Large intestine (tissue), 3 donors: Measurements from ENCODE around the gene EYS. TPM values are rescaled to one million over a fixed set of nuclear protein-coding genes. Genes with fewer than 3 reads are reported as not detected.

ENCODE experiments used
- DNase-seq, 2 donors: peaks; one replicate each; pipeline versions ENCODE4 v3.0.0 to v3.0.0-alpha.2; 2013
- H3K27ac ChIP-seq: one replicate; pipeline ENCODE4 v1.5.1; 2013; ENCODE audit warnings: low read length
- H3K27me3 ChIP-seq: 2 replicates; pipeline ENCODE4 v1.6.1; 2013; ENCODE audit warnings: low read length; ENCODE audit not compliant: control insufficient read depth, insufficient read depth
- H3K36me3 ChIP-seq: 2 replicates; pipeline ENCODE4 v1.6.1; 2013; ENCODE audit warnings: low read length; ENCODE audit not compliant: control insufficient read depth, insufficient read depth
- H3K4me1 ChIP-seq: one replicate; pipeline ENCODE4 v1.6.1; 2013; ENCODE audit warnings: low read length; ENCODE audit not compliant: control insufficient read depth, insufficient read depth
- H3K4me3 ChIP-seq: one replicate; pipeline ENCODE4 v1.5.1; 2013; ENCODE audit warnings: low read length
- H3K9me3 ChIP-seq: one replicate; pipeline ENCODE4 v1.6.1; 2013; ENCODE audit warnings: mild to moderate bottlenecking, low read depth, low read length, moderate library complexity; ENCODE audit not compliant: control insufficient read depth
- WGBS: methylation state at CpG from one replicate; pipeline ENCODE4 v1.1.5; 2013; ENCODE audit warnings: low lambda C conversion rate; ENCODE audit not compliant: insufficient coverage; 5-methylcytosine and 5-hydroxymethylcytosine counted together
- polyA plus RNA-seq: library from polyadenylated mRNA; unstranded; fragments of 120-200 nt; gene quantifications from one replicate; pipeline ENCODE4 v1.2.1, GENCODE V29; 2013

EYS gene
- polyA plus RNA-seq, 1 donor, result 0.76 TPM

GRCh38 chr6:64012351-64013001 lies 1694.5 kb downstream of the EYS start:
- Histone ChIP-seq H3K4me3 (no peak overlapping the region), H3K27me3 (no peaks in the 10 kb centered on the region), H3K27ac (no peak overlapping the region), H3K4me1 (no peaks in the 10 kb centered on the region), H3K9me3 (no peaks in the 10 kb centered on the region), H3K36me3 (no peaks in the 10 kb centered on the region)
- WGBS, result no CpG with 5 or more reads among the region's 4 CpGs
- peak; percentile 42 to 48 for DNase-seq

DNA sequence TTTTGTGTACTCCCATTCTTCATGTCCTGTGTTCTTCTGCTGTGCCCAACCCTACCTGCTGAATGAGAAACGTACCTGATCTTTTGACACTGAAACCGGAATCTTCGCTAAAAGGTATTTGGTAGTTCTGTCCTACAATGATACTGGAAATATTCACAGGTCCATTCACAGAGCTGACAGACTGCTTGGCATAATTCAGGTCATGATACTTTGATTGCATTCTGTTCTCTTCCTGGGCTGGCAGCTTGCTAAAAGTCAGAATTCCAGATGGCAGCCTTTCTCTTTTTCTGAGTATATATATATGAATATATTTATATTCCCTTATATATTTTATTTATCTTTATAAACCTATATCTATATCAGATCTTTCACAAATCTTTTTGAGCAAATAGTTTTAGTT lies 1696.4 kb downstream of the EYS start:
- no peaks in the 10 kb centered on the region for H3K9me3 ChIP-seq
- WGBS, result no CpG with 5 or more reads among the region's 3 CpGs
- H3K4me3 ChIP-seq, result no peak overlapping the region
- H3K27me3 ChIP-seq, result no peaks in the 10 kb centered on the region
- H3K36me3 ChIP-seq, result no peaks in the 10 kb centered on the region
- H3K27ac ChIP-seq, result no peak overlapping the region
- no peaks in the 10 kb centered on the region for H3K4me1 ChIP-seq
- DNase-seq, result no peak

GRCh38 chr6:64010010-64010409 lies 1697.0 kb downstream of the EYS start:
- Histone ChIP-seq H3K27ac (no peak overlapping the region), H3K9me3 (no peaks in the 10 kb centered on the region), H3K4me1 (no peaks in the 10 kb centered on the region), H3K4me3 (no peak overlapping the region), H3K27me3 (no peaks in the 10 kb centered on the region), H3K36me3 (no peaks in the 10 kb centered on the region)
- DNase-seq, result no peak
- WGBS, result no CpG with 5 or more reads among the region's 8 CpGs

GRCh38 chr6:64006246-64006645 lies 1700.8 kb downstream of the EYS start:
- no peak overlapping the region for H3K4me3 ChIP-seq
- no peaks in the 10 kb centered on the region for H3K36me3 ChIP-seq
- H3K27me3 ChIP-seq, result no peaks in the 10 kb centered on the region
- no peak overlapping the region for H3K27ac ChIP-seq
- DNase-seq, result no peak
- no peaks in the 10 kb centered on the region for H3K4me1 ChIP-seq
- no peaks in the 10 kb centered on the region for H3K9me3 ChIP-seq

DNA sequence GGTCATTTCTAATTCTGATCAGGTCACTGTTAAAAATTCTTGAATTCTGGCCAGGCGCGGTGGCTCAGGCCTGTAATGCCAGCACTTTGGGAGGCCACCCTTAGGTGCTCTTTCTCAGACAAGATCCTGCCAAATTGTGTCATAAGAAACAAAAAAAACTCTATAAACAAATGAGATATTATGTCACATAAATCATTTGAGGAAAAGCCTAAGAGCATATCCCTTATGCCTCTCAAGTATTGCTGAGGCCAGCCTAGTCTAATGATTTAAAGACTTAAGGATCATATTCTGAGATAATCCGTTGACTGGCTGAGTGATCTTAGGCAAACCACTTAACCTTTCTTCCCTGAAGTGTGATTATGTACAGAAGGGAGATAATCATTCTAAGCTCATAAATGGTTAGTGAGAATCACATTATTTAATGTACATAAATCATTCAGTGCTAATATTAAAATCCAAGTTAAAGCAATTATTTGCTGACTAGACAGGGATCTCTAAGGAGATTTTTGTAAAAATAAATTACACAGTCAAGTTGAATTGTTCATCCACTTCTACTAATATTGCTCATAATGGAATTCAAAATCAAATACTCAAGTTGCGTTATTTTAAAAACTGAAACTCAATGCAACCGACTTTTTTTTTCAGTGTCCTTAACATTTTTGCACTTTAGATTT lies 1706.1 kb downstream of the EYS start:
- no peaks in the 10 kb centered on the region for H3K9me3 ChIP-seq
- no peaks in the 10 kb centered on the region for H3K36me3 ChIP-seq
- H3K4me3 ChIP-seq, result no peak overlapping the region
- no peaks in the 10 kb centered on the region for H3K4me1 ChIP-seq
- no peak overlapping the region for H3K27ac ChIP-seq
- WGBS, result 100% methylated on average over 2 of the region's 5 CpGs
- H3K27me3 ChIP-seq, result no peaks in the 10 kb centered on the region
- DNase-seq, result no peak

- 75% methylated on average over 2 of the region's 4 CpGs for WGBS
- no peaks in the 10 kb centered on the region for H3K9me3 ChIP-seq
- no peak overlapping the region for H3K4me3 ChIP-seq
- no peaks in the 10 kb centered on the region for H3K36me3 ChIP-seq
- H3K27me3 ChIP-seq, result no peaks in the 10 kb centered on the region
- H3K27ac ChIP-seq, result no peak overlapping the region
- no peaks in the 10 kb centered on the region for H3K4me1 ChIP-seq
- no peak for DNase-seq
Measured at GRCh38 chr6:63999613-64000012, 1707.4 kb downstream of the EYS start.

DNA sequence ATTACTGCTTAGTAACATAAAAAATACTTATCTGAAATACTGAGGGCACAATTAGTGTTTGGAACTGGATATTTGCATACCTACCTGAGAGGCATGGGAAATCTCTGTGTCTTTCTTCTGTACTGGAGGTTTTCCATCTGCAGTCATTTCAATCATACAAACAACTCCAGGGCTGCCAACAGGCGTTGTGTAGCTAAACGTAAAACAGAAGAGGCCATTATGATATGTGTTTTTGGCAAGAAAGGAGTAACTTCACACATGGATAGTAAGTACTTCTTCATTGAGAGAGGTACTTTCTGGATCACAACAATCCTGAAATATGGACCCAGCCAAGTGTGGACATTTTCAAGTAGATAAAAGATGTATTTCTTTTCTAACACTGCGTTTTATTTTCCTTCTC lies 1708.0 kb downstream of the EYS start:
- Histone ChIP-seq H3K27me3 (no peaks in the 10 kb centered on the region), H3K4me1 (no peaks in the 10 kb centered on the region), H3K4me3 (no peak overlapping the region), H3K27ac (no peak overlapping the region), H3K9me3 (no peaks in the 10 kb centered on the region), H3K36me3 (no peaks in the 10 kb centered on the region)
- DNase-seq, result no peak
- WGBS, result 88% methylated on average over 1 of the region's 3 CpGs

DNA sequence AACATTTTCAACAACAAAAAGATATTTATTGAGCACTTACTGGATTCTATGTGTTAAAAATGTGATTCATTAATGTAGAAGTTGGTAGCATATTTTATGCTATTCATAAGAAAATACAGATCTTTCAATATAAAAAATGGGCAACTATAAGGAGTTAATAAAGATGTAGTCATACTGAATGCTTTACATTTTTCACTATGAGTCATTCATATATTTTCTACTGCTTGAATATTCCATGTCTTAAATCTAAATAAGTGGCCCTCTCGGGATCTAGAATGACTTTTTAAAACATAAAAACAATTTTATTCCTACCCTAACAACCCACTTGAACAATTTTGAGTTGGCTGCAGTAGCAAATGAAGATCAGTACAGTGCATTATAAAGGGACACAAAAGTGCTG lies 1709.3 kb downstream of the EYS start:
- Histone ChIP-seq H3K27ac (no peak overlapping the region), H3K27me3 (no peaks in the 10 kb centered on the region), H3K4me1 (no peaks in the 10 kb centered on the region), H3K36me3 (no peaks in the 10 kb centered on the region), H3K4me3 (no peak overlapping the region), H3K9me3 (no peaks in the 10 kb centered on the region)
- WGBS, result 80% methylated on average over 1 of the region's 1 CpG
- no peak for DNase-seq

DNA sequence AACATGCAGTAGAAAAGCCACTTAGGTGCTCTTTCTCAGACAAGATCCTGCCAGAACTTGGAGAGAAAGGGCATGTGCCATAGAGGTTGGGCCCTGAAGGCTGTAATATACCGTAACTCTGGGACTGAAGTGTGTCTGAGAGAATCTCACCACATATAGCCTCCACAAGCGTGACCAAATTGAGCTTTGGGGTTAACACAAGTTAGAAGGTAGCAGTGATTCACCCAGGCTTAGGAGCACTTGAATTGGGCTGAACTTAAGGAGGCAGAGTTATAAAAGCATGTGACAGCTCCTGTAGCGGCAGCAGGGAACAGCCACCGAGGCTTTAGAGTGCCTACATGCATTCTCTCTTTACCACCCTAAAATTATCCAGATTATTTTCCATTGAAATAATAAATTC lies 1709.8 kb downstream of the EYS start:
- no peak overlapping the region for H3K4me3 ChIP-seq
- no peaks in the 10 kb centered on the region for H3K4me1 ChIP-seq
- no peaks in the 10 kb centered on the region for H3K27me3 ChIP-seq
- H3K9me3 ChIP-seq, result no peaks in the 10 kb centered on the region
- no peak overlapping the region for H3K27ac ChIP-seq
- no peak for DNase-seq
- H3K36me3 ChIP-seq, result no peaks in the 10 kb centered on the region
- WGBS, result no CpG with 5 or more reads among the region's 4 CpGs

DNA sequence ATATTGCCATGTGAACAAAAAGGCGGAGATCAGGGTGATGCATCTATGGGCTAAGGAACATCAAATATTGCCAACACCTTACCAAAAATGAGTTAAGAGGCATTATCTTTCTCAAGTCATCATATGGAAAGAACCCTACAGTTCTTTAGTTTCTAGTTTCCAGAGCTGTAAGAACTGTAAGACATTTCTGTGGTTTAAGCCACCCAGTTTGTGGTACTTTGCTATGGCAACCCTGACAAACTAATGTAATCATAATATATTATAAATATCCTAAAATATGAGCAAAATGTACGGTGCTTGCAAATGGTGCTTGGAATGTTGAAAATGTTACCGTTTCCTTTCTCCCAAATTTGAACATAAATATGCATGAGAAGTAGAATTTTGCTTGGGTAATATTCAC lies 1721.8 kb downstream of the EYS start:
- H3K9me3 ChIP-seq, result no peaks in the 10 kb centered on the region
- DNase-seq, result no peak
- no peaks in the 10 kb centered on the region for H3K4me1 ChIP-seq
- no peaks in the 10 kb centered on the region for H3K27me3 ChIP-seq
- WGBS, result 100% methylated on average over 1 of the region's 3 CpGs
- H3K36me3 ChIP-seq, result no peaks in the 10 kb centered on the region
- H3K27ac ChIP-seq, result no peak overlapping the region
- no peak overlapping the region for H3K4me3 ChIP-seq

DNA sequence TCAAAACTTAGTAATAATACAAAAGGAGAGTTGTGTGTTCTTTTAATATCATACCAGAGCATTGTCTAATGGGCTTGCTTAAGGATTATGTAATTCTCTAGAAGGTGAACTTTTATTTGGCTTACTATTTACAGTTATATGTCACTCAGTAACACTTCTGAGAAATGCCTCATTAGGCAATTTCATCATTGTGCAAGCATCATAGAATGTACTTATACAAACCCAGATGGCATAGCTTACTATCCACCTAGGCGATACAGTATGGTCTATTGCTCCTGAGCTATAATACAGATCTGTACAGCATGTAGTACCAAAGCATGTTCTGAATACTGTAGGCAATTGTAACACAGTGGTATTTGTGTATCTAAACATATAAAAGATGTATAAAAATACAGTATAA lies 1731.3 kb downstream of the EYS start:
- DNase-seq, result peak; percentile 29 to 31
- no CpG with 5 or more reads among the region's 1 CpG for WGBS
- no peaks in the 10 kb centered on the region for H3K36me3 ChIP-seq
- H3K27me3 ChIP-seq, result no peaks in the 10 kb centered on the region
- H3K9me3 ChIP-seq, result no peaks in the 10 kb centered on the region
- no peaks in the 10 kb centered on the region for H3K4me1 ChIP-seq
- no peak overlapping the region for H3K27ac ChIP-seq
- H3K4me3 ChIP-seq, result no peak overlapping the region
